GM21737 (cell line): ENCODE data around the gene TLE5.
A peak's percentile ranks its signal among the peaks of the same experiment; 100 is the strongest.
"Not testable (repeated sequence)": the region's sequence is repeated elsewhere in the genome, so short reads cannot be mapped to it uniquely, and the experiment has no call there.

ENCODE experiments used
- ATAC-seq: cut with Tn5 transposase; IDR thresholded peaks from one replicate; pipeline ENCODE4 v1.9.1; 2021; ENCODE audit warnings: mild to moderate bottlenecking, moderate library complexity; ENCODE audit not compliant: unreplicated experiment

Gene TLE5

GRCh38 chr19:3045885-3046697 lies 16.2 kb downstream of the TLE5 start:
- no peak for ATAC-seq

DNA sequence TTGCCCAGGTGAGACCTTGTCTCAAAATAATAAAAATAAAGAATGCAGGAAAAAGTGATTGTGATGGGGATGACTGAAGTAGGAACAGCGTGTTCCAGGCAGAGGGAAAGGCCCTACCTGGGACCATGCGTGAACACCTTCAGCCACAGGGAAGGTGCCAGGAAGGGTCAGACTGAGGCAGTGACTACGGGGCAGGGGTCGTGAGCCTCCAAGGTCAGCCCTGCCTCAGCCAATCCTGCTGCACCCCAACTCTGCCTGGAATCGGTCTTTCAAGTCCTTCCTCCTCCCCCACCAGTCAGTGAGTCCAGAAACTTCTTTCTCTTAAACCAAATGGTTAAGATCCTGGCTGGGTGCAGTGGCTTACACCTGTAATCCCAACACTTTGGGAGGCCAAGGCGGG lies 17.1 kb downstream of the TLE5 start:
- ATAC-seq, result no peak

GRCh38 chr19:3042621-3043267 lies 19.6 kb downstream of the TLE5 start:
- ATAC-seq, result no peak

DNA sequence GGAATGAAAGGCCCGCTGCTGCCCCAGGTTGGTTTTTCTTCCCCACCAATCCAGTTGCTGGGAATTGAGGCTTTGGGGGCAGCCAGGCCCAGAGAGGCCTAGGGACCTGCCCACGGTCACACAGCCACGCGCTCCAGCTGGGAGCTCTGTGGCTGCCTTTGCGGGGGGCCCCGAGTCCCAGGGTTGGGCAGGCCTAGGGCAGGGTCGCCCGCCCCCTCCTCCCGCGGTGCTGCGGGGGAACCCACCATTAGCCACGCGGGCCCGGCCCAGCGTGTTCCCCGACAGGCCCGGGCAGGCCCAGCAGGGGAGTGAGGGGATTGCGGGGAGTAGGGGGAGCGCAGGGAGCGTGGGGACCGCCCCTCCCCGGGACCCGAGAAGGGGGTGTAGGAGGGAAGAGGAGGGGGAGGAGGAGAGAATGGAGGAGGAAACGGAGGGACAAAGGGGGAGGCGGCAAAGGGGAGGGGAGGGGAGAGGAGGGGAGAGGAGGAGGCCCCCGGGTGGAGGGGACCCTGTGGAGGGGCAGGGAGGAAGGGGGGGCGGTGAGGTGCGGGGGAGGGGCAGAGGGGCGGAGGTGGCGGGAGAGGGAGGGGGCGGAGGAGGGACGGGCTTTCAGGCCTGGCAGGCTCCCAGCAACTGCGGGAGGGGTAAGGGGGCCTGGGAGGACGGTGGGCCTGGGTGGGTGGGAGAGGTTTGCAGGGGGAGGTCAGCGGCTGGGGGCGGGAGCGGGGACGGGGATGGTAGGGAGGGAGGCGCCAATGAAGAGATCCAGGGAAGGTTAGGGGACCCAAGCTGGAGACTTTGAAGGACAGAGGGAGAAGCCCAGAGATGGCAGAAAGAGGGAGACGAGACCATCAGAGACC lies 20.3 kb downstream of the TLE5 start:
- ATAC-seq, result no peak

- ATAC-seq, result no peak
These were observed 21.0 kb downstream of the TLE5 start for GRCh38 chr19:3041327-3041726.

GRCh38 chr19:3039641-3040077 lies 22.6 kb downstream of the TLE5 start:
- ATAC-seq, result no peak

GRCh38 chr19:3039125-3039524 lies 23.2 kb downstream of the TLE5 start:
- no peak for ATAC-seq

DNA sequence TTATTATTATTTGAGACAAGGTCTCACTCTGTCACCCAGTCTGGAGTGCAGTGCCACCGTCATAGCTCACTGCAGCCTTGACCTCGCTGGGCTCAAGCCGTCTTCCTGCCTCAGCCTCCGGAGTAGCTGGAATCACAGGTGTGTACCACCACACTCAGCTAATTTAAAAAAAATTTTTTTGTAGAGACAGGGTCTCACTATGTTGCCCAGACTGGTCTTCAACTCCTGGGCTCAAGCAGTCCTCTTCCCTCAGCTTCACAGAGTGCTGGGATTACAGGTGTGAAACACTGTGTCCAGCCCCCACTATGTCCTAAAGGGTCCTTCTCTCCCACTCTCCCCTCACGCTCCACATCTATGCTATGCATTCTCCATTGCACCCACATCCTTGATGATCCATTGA lies 24.1 kb downstream of the TLE5 start:
- ATAC-seq, result no peak

DNA sequence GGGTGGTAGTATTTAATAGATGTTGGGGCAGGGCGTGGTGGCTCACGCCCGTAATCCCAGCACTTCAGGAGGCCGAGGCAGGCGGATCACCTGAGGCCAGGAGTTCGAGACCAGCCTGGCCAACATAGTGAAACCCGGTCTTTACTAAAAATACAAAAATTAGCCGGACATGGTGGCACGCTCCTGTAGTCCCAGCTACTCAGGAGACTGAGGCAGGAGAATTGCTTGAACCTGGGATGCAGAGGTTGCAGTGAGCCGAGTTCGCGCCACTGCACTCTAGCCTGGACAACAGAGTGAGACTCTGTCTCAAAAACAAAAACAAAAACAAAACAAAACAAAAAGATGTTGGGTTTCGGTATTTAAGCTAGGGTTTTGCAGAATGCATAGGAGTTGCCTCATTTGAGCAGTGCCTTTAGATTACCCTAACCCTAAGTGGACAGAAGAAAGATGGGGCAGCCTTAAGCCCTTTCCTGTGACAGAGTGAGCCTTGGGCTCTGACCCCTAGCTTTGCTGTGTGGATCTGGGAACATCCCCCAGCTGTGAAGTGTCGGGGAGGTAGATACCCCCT lies 25.2 kb downstream of the TLE5 start:
- ATAC-seq, result not testable (repeated sequence)

DNA sequence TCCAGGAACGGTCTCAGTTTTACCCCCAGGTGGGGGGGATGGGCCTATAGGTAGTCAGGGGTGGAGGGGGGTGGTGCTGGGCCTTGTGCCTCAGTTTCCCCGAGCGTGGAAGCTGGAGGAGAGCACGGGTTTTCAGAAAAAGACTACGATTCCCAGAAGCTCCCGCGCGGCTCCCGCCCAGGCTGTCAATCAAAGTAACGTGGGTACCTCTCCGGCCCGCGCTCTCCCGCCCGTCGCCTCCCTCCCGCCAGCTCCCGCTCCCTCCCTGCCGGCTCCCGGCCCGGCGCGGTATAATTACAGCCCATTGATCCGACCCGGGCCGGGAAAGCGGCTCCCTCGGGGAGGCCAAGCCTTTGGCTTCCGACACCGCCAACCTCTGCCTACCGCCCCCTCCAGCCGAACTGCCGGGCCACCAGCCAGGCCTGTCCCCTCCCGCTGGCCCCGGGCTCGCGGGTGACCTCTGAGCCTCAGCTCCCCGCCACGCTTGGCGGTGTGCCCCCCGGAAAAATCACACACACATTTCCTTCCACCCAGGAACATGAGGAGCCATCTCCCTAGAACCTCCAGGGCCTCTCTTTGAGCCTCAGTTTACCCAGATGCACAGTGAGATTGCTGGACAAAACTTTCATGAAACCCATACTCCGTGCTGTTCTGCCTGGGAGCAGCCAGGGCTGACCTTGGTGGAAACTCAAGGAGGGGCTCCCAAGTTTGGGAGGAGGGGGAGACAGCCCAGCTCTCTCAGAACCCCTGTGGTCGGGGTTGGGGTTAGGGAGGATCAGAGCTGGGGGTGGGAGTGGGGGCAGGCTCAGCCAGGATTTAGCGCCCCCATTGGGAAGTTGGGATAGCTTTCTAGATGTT lies 25.9 kb downstream of the TLE5 start:
- peak; percentile 33 for ATAC-seq

GRCh38 chr19:3035542-3036118 lies 26.7 kb downstream of the TLE5 start:
- peak; percentile 75 for ATAC-seq

DNA sequence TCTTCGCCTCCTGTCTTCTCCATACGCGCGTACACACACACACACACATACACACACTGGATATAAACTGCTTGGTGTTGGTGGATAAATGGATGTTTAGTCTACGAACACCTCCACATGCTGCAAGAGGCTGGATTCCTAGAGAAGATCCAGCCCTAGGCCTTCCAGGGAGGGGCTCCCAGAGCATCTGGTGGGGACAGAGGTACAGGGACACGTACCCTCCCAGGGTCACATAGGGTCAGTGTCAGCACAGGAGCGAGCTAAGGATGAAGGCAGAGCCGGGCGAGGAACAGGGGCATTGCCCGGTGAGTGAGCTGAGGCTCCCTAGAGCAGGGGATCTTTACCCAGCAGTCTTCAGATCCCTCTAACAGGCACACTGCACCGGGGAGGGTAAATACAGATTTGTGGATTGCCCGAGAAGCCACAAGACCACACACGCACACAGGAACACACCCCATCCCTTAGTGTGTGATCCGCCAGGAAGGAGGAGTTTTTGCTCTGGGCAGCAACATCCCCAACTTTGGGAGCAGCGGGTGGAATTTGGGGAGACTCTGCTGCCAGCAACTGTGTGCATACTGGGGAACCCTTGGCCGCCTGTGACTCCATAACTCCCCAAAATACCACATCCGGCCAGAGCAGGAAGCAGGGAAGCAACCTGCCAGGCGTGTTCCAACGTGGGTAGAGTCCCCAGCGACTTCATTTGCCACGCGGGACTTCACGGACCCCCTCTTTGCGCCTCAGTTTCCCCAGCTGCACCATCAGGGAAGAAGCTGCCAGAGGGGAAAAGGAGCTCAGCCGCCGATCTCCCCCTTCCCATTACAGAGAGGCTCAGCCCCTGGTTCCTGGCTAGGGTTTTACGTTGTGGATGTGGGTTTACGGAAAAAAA lies 27.4 kb downstream of the TLE5 start:
- ATAC-seq, result no peak

GRCh38 chr19:3034406-3034655 lies 28.0 kb downstream of the TLE5 start:
- no peak for ATAC-seq

GRCh38 chr19:3033595-3034405 lies 28.5 kb downstream of the TLE5 start:
- ATAC-seq, result no peak

GRCh38 chr19:3031607-3031867 lies 30.8 kb downstream of the TLE5 start:
- no peak for ATAC-seq

- ATAC-seq, result no peak
These were observed 33.0 kb downstream of the TLE5 start, which contains the start of gene TLE2 for GRCh38 chr19:3029065-3029923. Gene TLE2 (minus strand): TSS chr19:3029280. CDS start chr19:3028904, 376 bp downstream.

GRCh38 chr19:3028305-3029064 lies 33.8 kb downstream of the TLE5 start:
- no peak for ATAC-seq
